Activated CD4-positive, alpha-beta T cell treated with anti-CD3 and anti-CD28 coated beads for 48 hours (primary cell): ENCODE results near the gene ECI1.

Experiments
- DNase-seq: peaks from one replicate; pipeline ENCODE4 v3.0.0-alpha.2; 2020

The ECI1 gene

GRCh38 chr16:2194166-2194834 is 57.1 kb downstream of the ECI1 start:
- DNase-seq: peak; percentile 60

GRCh38 chr16:2191446-2191706 is 60.0 kb downstream of the ECI1 start:
- DNase-seq: no peak

- no peak for DNase-seq
Observed at GRCh38 chr16:2190659-2191445, 60.5 kb downstream of the ECI1 start.

GRCh38 chr16:2190002-2190658 is 61.3 kb downstream of the ECI1 start:
- DNase-seq: no peak
